HG02885 (cell line): ENCODE data around the gene LCK.

Experiments used
- ATAC-seq: cut with Tn5 transposase; IDR thresholded peaks from one replicate; pipeline ENCODE4 v1.9.1; 2021; ENCODE audit warnings: mild to moderate bottlenecking; ENCODE audit not compliant: unreplicated experiment, poor library complexity

The LCK gene

GRCh38 chr1:32250893-32251716 is at the start of gene LCK:
LCK (plus strand) TSS chr1:32251265; CDS start chr1:32274330, 23,065 bp downstream.
- no peak for ATAC-seq

GRCh38 chr1:32204943-32205361 is 46.1 kb upstream of the LCK start:
- no peak for ATAC-seq

- ATAC-seq: peak; percentile 57
Observed at GRCh38 chr1:32205401-32206370, 45.4 kb upstream of the LCK start, which contains the start of gene IQCC. IQCC (plus strand) TSS chr1:32205671; CDS start chr1:32205682, 11 bp downstream.

GRCh38 chr1:32208469-32208868 is 42.6 kb upstream of the LCK start:
- no peak for ATAC-seq

GRCh38 chr1:32208891-32209328 is 42.2 kb upstream of the LCK start, which contains the start of gene DCDC2B:
DCDC2B (plus strand) TSS chr1:32209089; CDS start chr1:32209094, 5 bp downstream.
- ATAC-seq: no peak

GRCh38 chr1:32215629-32216480 is 35.2 kb upstream of the LCK start:
- ATAC-seq: no peak

GRCh38 chr1:32216566-32216965 is 34.5 kb upstream of the LCK start:
- no peak for ATAC-seq

- no peak for ATAC-seq
Observed at GRCh38 chr1:32219022-32219421, 32.0 kb upstream of the LCK start.

- no peak for ATAC-seq
Observed at GRCh38 chr1:32220746-32221580, 30.1 kb upstream of the LCK start.

- peak; percentile 20 for ATAC-seq
Observed at GRCh38 chr1:32221581-32221979, 29.5 kb upstream of the LCK start.

GRCh38 chr1:32221980-32222755 is 28.9 kb upstream of the LCK start, which contains the start of the genes EIF3I and TMEM234:
EIF3I (plus strand) TSS chr1:32222407; CDS start chr1:32222442, 35 bp downstream.
TMEM234 (minus strand) TSS chr1:32222353; CDS start chr1:32222322, 31 bp downstream.
- ATAC-seq: peak; percentile 92

- ATAC-seq: no peak
Observed at GRCh38 chr1:32223683-32224082, 27.4 kb upstream of the LCK start.

- no peak for ATAC-seq
Observed at GRCh38 chr1:32224285-32224684, 26.8 kb upstream of the LCK start.

GRCh38 chr1:32228771-32229170 is 22.3 kb upstream of the LCK start:
- no peak for ATAC-seq

GRCh38 chr1:32231843-32232432 is 19.1 kb upstream of the LCK start:
- ATAC-seq: no peak

GRCh38 chr1:32232558-32233304 is 18.3 kb upstream of the LCK start:
- no peak for ATAC-seq

- no peak for ATAC-seq
Observed at GRCh38 chr1:32234792-32235191, 16.3 kb upstream of the LCK start.
